NB4 (cell line): ENCODE measurements around the gene IER5.

Source experiments
- DNase-seq: peaks from one replicate; pipeline ENCODE4 v3.0.0; 2010; ENCODE audit warnings: low read depth
- H3K4me3 ChIP-seq: one replicate; pipeline ENCODE4 v1.5.1; 2011; ENCODE audit warnings: mild to moderate bottlenecking, low read depth, low read length, moderate library complexity
- MYC ChIP-seq: IDR thresholded peaks from 2 replicates; pipeline ENCODE4 v1.6.1; 2011; ENCODE audit warnings: low read depth, low read length
- POLR2A ChIP-seq: IDR thresholded peaks from 2 replicates; pipeline ENCODE4 v1.6.1; 2011; ENCODE audit warnings: mild to moderate bottlenecking; ENCODE audit not compliant: insufficient read length; ENCODE audit errors: extremely low read depth
- TF ChIP-seq, protein P1 (sequence below): IDR thresholded peaks from 2 replicates; pipeline ENCODE4 v1.6.1; 2011; ENCODE audit warnings: low read depth, low read length
- TF ChIP-seq, protein P2 (sequence below): IDR thresholded peaks from one replicate; pipeline ENCODE4 v1.5.1; 2012; ENCODE audit warnings: low read depth, low read length

Gene IER5

DNA sequence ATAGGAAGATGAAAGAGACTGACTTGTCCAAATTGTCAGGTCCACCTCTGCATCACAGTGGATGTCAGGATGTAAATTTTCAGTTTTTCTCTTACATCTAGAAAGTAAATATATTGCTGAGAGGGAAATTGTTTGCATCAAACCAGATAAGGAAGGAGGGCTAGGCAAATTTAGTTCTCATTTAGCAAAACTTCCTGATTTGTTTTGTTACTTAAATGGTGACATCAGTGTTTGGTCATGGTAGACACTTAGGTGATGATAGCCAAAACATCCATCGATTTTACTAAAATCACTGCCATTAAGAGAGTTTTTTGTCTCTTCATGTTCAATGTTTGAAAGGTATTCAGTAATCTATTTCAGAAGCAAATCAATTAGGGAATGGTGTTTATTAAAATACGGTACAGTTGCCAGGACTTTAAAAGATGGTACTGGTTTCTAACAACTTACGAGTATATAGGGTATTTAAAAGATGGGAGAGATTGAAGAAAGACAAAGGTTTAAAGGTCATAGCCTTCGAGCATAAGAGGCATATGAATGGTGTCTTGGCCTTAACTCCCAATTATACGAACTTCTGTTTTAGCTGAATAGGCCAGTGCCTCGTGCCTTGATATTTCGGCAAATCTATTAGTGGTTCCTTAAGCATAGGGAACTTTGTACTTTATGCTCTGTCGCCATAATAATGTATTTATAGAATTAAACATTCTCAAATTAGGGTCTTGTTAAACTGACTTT is 3.0 kb downstream of the IER5 start:
- peak overlapping the region; percentile 94 for H3K4me3 ChIP-seq
- TF ChIP-seq, protein P1, sequence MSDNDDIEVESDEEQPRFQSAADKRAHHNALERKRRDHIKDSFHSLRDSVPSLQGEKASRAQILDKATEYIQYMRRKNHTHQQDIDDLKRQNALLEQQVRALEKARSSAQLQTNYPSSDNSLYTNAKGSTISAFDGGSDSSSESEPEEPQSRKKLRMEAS, result no peak
- TF ChIP-seq MYC (no peak), POLR2A (no peak)
- TF ChIP-seq, protein P2, sequence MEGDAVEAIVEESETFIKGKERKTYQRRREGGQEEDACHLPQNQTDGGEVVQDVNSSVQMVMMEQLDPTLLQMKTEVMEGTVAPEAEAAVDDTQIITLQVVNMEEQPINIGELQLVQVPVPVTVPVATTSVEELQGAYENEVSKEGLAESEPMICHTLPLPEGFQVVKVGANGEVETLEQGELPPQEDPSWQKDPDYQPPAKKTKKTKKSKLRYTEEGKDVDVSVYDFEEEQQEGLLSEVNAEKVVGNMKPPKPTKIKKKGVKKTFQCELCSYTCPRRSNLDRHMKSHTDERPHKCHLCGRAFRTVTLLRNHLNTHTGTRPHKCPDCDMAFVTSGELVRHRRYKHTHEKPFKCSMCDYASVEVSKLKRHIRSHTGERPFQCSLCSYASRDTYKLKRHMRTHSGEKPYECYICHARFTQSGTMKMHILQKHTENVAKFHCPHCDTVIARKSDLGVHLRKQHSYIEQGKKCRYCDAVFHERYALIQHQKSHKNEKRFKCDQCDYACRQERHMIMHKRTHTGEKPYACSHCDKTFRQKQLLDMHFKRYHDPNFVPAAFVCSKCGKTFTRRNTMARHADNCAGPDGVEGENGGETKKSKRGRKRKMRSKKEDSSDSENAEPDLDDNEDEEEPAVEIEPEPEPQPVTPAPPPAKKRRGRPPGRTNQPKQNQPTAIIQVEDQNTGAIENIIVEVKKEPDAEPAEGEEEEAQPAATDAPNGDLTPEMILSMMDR, result no peak
- no peak for DNase-seq

GRCh38 chr1:181092056-181092455 is 3.6 kb downstream of the IER5 start:
- H3K4me3 ChIP-seq, result peak overlapping the region; percentile 9
- no peak for DNase-seq
- TF ChIP-seq MYC, result no peak
- TF ChIP-seq, protein P2, result no peak
- TF ChIP-seq, protein P1, result no peak

DNA sequence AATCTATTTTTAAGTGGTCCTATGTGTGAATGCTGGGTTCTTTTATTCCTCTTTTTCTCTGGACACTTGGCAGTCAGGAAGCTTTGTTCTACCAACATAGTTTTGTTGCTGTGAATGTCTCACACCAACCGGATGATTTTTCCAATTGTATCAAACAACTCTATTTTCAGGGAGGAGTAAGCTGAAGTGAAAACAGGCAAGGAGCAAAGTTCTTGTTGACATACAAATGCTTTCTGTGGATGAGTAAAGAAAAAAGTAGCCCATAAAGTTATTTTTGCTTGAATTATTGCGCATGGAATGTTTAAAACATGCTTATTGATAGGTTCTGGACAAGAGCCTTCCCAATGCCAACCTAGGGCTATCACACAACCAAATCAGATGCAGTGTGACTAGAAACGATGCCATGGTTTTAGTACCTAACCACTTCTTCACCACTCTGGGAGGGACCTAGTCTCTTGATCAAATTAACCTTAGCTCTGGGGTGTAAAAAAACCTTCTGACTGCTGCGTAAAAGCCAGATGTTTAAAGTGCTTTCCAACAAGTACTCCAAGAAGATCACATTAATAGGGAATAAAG is 4.5 kb downstream of the IER5 start:
- H3K4me3 ChIP-seq, result no peak overlapping the region
- TF ChIP-seq MYC (no peak), POLR2A (no peak)
- TF ChIP-seq, protein P1, result no peak
- TF ChIP-seq, protein P2, result no peak
- DNase-seq, result no peak

- no peak for DNase-seq
- H3K4me3 ChIP-seq, result no peak overlapping the region
- TF ChIP-seq, protein P2, result no peak
- TF ChIP-seq POLR2A (no peak), MYC (no peak)
- TF ChIP-seq, protein P1, result no peak
Measured at GRCh38 chr1:181094416-181095212, 6.1 kb downstream of the IER5 start.

DNA sequence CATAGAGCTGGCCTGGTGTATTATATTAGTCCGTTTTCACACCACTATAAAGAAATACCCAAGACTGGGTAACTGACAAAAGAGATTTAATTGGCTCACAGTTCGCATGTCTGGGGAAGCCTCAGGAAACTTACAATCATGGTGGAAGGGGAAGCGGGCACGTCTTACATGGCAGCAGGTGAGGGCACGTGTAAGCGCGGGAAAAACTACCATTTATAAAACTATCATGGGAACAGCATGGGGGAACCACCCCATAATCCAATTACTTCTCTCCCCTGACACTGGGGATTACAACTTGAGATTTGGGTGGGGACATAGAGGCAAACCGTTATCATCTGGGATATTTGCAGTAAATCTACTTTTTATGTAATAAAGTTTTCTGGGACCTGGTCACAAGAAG is 6.8 kb downstream of the IER5 start:
- no peak for DNase-seq

More for the DNA sequence above, 6.8 kb downstream of the IER5 start:
- no peak for TF ChIP-seq MYC
- TF ChIP-seq POLR2A, result no peak
- TF ChIP-seq, protein P2, result no peak
- TF ChIP-seq, protein P1, result no peak
- no peak overlapping the region for H3K4me3 ChIP-seq
